ENCODE measurements around the gene LIN9.
"Not testable (repeated sequence)": the region's sequence is repeated elsewhere in the genome, so short reads cannot be mapped to it uniquely, and the experiment has no call there.

The LIN9 gene

DNA sequence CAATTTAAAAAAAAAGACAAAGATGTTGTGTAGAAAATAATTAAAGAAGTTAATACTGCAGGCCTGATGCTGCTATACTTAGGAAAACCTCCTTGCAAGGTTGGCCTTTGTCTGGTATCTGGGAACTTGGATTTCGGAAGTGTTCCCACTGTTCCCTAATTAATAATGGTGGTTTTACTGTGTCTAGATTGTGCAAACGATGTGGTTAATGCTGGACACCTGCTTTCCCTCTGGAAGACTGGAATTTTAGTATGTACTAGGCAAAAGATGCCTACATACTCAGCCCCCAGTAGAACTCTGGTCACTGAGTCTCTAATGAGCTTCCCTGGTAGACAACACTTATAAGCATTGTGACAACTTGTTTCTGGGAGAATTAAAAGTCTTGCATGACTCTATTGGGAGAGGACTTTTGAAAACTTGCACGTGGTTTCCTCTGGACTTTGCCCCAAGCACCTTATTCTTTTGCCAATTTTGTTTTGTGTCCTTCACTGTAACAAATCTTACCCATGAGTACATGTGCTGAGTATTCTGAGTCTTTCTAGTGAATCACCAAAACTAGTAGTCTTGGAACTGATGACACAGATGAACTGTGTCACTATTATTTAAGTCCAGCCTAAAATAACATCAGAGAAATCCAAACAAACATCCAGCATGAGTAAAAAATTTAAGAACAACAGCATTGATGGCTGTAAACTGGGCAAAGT is 40.4 kb downstream of the LIN9 start:
- DNase-seq, result no peak

DNA sequence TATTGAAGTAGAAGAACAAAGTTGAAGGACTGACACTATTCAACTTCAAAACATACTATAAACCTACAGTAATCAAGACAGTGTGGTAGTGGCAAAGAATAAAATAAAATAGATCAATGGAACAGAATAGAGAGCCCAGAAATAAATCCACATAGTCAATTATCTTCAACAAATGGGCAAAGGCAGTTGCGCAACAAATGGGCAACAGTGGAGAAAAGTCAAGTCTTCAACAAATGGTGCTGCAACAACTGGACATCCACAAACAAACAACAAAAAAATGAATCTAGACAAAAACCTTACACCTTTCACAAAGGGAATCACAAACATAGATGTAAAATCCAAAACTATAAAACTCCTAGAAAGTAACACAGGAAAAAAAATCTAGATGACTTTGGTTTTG is 47.1 kb downstream of the LIN9 start:
- no peak for DNase-seq

DNA sequence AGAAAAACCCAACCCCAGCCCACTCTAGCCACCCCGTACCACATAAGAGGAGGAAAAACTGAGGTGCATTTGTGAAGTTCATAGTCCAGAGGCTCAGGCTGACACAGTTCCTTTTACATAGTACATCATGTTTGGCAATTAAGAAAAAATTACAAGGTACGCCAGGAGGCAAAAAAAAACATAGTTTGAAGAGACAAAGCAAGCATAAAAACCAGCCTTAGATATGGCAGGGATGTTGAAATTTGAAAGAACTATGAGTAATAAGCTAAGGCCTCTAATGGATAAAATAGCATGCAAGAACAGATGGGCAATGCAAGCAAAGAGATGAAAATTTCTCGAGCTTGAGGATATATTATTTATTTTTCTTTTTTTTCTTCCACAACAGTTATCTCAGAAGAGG is 53.6 kb downstream of the LIN9 start:
- no peak for DNase-seq

DNA sequence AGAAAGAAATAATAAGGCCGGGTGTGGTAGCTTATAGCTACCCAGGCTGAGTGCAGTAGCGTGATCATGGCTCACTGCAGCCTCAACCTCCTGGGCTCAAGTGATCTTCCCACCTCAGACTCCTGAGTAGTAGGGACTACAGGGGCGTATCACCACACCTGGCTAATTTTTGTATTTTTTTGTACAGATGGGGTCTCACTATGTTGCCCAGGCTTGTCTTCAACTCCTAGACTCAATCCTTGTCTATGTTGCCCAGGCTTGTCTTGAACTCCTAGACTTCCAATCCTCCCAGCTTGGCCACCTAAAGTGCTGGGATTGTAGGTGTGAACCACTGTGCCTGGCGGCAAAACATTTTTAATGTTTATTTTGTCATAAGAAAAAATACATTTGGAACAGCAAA is 55.0 kb downstream of the LIN9 start:
- DNase-seq, result no peak

DNA sequence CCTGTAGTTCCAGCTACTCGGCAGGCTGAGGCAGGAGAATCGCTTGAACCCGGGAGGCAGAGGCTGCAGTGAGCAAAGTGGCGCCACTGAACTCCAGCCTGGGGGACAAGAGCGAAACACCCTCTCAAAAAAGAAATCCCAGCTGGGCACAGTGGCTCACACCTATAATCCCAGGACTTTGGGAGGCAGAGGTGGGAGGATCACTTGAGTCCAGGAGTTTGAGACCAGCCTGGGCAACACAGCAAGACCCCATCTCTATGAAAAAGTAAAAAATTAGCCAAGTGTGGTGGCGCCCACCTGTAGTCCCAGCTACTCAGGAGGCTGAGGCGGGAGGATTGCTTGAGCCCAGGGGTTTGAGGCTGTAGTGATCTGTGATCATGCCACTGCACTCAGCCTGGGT is 56.1 kb downstream of the LIN9 start:
- DNase-seq, result not testable (repeated sequence)

DNA sequence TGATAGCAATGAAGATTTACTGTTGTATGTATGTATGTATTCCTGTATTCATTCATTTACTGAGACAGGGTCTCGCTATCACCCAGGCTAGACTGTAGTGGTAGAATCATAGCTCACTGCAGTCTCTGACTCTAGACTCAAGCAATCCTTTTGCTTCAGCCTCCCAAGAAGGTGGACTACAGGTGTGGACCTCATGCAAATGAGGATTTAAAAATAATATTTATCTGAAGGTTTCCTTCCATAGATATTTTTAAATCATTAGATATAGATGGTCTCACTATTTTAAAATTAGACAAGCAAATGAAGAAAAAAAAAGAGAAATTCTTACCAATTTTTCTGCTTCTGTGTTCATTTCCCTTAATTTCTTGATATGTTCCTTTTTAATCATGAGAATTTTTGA is 58.5 kb downstream of the LIN9 start:
- DNase-seq, result no peak

DNA sequence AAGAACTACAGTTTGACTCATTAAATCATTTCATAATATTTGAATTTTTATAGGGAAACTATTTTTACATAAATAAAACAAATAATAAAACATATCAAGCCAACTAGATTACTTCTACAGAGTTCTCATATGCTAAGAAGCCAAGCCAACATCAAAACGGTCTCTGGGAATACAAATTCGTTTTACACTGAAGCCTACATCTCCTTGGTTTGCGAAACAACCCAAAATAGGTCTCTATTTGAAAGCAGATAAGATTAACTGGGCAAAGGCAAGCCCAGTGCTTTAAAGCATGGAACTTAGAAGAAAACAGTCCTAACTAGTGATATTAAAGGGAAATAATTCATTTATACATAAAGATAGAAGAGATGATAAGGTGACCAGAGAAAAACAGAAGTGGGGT is 60.2 kb downstream of the LIN9 start:
- no peak for DNase-seq

DNA sequence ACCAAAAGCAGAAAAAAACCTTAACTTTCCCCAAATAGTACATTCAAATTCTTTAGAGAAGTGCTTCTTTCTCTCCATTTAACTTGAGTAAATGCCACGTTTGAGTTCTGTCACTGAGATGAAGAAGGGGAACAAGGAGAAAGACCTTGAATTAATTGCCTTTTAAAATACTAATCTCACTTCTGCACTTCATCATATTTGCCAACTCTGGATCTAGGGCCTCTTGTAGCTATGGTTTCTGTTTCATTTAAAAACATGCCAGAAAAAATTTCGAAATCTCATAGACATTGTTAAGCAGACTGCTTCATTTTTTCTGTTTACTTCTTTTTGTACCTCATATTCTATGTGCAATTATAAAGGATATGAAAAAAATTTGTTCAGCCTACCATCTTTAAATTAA is 60.9 kb downstream of the LIN9 start:
- no peak for DNase-seq

DNA sequence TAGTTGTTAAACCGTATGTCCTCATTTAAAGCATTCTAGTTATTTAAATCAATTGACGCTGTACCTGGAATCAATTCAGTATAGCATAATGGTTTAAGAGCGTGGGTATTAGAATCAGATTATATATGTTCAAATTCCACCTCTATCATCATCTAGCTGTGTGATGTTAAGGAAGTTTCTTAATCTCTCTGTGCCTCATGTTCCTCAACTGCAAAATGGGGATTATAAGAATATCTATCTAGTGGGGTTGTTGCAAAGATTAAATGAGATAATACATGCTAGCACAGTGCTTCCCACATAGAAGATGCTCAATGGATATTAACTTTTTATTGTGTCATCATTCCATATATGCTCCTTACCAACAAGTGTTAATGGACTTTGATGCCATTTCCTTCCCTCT is 69.5 kb downstream of the LIN9 start:
- DNase-seq, result no peak

DNA sequence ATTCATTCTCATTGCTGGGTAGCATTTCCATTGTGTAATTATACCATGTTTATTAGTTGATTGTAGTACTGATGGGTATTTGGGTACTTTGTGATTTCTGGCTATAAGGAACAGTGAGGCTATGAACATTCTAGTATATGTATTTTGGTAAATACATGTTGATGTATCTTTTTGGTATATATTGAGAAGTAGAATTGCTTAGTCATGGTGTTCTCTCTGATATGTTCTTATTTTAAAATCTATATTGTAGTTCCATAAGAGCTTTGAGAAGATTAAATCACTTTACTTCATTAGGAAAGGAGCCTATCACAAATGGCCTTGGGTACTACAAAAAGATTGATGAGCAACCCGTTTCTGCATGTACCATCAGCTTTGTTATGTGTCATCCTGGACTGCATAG is 72.1 kb downstream of the LIN9 start:
- DNase-seq, result no peak

DNA sequence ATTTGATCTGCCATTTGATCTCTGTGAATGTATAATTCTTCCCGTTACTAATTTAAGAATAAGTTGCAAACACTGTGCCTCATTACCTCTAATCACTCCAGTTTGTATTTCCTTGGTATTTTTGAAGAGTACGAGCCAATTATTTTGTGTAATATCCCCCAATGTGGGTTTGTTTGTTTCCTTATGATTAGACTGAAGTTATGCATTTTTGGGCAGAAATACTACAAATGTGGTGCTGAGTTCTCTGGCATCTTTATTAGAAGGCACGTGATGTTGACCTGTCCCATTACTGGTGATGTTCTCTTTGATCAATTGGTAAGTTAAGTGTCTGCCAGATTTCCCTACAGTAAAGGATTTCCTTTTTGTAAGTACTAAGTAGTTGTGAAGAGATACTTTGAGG is 75.2 kb downstream of the LIN9 start:
- DNase-seq, result no peak

DNA sequence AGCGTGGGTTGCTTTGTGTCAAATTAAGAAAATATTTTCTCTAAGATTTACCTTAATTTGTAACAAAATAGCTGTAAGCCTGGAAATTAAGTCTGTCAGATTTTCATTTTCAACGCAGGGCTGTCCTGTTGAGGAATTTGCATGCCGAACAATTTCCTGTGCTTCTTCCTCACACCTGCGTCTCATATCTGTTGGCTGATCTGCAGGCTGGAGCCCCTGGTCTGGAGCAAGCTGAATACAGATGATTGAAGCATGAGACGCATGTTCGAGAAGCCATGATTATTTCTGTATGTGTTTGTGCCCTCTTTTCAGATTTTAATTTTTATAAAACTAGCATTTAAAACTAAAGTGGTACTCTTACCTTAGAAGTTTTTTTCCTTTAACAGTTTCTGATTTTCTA is 75.7 kb downstream of the LIN9 start:
- no peak for DNase-seq

DNA sequence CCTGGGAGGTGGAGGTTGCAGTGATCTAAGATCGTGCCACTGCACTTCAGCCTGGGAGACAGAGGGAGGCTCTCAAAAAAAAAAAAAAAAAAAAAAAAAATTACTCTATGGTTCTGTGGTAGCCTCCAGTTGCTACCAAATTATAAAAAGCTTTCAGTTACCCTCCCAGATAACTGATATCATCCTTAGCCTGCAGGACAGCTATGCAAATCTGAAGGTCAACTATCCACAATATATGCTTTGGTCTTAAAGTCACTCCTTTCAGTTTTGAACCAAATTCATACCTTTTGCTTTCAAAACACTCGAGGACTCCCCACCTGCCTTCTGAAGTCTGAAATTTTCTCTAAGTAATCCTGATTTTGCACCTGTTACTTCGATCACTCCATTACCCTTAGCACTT is 82.4 kb downstream of the LIN9 start:
- DNase-seq, result no peak

DNA sequence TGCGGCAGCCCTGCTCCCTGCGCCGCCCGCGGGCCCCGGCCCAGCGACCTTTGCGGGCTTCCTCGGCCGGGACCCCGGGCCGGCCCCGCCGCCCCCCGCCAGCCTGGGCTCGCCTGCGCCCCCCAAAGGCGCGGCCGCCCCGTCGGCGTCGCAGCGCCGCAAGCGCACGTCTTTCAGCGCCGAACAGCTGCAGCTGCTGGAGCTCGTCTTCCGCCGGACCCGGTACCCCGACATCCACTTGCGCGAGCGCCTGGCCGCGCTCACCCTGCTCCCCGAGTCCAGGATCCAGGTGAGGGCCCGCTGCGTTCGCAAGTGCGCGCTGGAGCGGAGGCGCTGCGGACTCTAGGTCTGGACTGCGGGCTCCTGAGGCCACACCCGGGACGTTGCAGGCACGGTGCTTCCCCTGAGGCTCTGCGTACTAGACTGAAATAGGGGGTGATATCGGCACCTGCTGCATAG is 85.1 kb downstream of the LIN9 start:
- DNase-seq, result no peak

DNA sequence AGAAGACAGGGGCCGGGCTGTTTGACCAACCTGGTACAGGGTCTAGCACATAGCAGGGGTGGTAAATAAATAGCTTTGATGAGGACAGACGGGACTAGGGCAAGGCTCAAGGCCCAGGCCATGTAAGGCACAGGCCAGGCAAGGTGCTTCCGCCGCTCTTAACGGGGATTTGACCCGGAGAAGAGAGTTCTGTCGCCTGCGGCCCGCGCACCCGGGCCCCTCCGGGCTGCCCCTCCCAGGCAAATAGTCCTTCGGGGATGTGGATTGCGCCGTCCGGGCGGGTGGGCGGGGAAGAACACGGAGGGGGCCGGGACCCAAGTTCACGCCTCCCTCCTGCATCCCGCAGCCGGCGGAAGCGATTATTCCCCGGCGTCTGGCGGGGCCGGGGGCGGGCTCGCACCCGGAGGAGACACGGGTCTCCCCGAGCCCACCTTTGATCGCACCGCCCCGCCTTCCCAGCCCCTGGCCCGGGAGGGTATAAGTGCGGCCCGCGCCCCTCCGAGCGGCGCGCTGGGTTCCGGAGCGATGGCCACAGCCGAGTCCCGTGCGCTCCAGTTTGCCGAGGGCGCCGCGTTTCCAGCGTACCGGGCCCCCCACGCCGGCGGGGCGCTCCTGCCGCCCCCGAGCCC is 85.7 kb downstream of the LIN9 start, which contains the start of gene MIXL1:
Gene MIXL1, plus strand, starts transcription at position 508 of the 629 bp plus-strand sequence. Its CDS starts 18 bp downstream, at position 526.
- no peak for DNase-seq

DNA sequence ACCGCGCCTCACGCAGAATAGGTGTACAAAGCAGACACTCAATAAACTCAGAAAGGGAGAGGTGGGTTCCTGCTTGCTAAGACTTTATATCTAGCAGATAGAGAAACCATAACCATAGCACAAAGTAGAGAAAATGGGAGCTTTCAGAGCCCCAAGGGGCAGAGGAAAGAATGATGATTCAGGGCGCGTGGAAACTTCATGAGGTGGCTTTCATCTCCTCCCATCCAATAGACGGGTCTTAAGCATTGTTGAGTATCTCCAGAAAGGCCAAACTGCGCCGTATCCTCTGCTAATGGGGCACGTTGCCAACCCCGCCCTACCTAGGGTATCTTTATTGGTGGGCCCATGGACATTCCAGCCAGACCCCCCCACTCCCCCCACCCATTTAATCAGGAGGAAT is 86.3 kb downstream of the LIN9 start:
- no peak for DNase-seq

DNA sequence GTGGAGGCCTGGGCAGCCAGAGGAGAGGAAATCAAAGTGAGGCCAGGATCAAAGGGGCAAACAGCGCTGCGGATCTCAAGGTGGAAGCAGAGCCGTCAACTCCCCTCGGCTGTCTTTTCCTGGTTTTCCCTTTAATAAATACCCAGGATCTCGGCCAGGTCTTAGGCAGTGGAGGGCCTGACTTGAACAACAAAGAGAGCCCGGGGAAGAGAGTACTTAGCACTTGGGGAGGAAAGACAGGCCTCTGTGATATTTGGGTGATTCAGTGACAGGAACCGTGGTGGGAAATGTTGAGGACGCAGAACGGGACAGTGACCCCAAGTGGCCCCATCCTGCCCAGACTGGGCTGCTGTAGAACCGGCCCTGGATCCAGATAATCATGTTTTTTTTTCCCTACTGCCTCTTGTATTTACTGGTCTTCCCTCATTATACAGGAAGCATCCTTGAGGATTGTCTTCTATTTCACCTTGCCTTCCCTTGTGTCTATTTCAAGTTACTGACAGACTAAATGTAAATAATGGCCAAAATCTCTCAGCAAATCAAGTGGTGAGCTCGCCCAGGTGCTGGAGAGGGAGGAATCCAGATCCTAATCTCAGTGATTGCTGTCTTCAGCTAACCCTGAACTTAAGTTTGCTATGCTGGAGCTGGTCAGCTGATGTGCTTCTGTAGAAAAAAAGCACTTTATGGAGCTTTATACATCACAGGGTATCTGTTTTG is 88.3 kb downstream of the LIN9 start:
- no peak for DNase-seq

DNA sequence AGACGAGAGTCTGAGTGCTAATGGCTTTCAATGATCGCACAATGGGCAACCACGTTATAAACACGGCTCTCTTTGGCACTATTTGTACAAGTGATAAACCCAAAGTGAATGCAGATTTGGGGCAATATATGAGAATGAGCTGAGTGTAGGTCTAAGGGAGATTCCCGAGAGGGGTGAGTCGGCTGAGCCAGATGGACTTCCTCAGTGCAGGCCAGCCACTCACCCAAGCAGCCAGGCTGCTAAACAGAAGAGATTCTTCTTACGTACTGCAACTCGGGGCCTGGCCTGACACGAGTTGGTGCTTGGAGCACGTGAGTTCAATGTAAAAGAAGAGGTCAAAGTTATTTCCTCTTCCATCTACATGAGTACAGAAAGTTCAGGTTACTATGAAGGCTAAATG is 91.7 kb downstream of the LIN9 start:
- no peak for DNase-seq

DNA sequence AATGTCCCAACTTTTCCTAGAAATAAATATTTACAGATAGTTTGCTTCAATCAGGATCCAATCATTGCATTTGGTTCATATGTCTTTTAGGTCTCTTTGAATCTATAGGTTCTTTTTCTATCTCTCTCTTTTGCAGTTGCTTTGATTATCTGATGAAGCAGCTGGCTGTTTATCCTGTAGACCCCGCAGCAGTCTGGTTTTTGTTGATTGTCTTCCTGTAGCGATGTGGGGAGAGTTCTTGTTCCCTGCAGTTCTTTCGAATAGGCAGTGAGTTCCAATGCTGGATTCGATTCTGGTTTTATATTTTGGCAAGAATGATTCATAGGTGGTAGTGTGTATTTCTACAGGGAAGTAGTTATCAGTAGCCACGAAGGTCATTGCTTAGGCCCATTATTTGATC is 92.9 kb downstream of the LIN9 start:
- DNase-seq, result no peak

DNA sequence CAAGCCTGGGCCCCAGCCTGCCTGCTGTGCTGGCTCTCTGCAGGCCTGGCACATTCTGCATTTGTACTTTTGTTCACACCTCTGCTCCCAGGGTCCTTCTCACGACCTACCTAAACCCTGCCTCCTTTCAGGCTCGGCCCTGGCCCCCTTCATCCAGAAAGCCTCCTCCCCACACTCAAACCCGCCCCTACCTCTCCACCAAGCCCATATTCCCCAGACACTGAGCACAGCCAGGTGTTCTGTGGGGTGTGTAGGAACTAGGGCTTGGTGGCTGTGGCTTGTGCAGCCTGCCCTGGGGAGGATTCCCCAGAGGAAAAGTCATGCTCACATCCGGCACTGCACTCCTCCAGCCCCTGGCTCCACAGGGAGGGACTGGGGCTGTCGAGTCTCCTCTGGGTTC is 93.7 kb downstream of the LIN9 start:
- DNase-seq, result no peak

DNA sequence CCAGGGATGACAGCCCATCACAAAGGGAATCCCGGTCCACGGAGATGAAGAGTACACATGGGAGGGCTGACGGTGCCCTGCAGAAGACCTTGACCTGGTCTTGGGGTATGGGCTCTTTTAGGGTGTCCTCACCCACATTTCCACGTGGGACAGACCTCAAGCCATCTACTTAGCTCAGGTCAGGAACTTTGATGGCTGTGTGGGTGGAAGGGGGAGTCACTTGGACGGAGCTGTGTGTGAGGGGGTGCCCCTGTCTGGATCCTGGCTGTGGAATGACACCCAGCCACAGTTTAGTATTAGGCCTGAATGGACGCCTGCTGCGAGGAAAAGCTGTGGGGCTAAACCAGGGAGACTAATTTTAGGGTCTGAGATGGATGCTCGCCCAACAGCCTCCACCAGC is 96.4 kb downstream of the LIN9 start:
- no peak for DNase-seq

DNA sequence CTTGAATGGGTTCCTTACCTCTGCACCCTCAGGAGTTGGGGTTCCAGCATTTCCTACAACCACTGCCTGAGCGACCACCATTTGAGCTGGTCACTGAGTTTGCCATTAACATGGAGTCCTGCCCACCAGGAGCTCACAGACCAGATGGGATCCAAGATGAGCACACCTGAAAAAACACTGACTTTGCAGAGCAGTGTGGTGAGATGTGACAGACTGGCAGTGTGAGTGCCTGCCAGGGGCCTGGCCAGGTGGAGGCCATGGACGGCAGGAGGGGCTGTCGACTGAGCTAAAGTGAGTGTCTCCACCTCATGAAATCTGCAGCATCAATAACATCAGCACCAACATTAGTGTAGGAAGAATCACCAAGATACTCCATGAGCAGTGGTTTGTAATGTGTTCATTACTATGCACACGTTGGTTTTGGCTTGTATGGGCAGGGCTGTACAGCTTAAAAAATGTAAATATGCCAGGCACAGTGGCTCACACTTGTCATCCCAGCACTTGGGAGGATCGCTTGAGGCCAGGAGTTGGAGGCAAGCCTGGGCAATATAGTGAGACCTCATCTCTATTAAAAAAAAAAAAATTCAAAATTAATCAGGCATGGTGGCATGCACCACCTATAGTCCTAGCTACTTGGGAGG is 97.7 kb downstream of the LIN9 start:
- no peak for DNase-seq

DNA sequence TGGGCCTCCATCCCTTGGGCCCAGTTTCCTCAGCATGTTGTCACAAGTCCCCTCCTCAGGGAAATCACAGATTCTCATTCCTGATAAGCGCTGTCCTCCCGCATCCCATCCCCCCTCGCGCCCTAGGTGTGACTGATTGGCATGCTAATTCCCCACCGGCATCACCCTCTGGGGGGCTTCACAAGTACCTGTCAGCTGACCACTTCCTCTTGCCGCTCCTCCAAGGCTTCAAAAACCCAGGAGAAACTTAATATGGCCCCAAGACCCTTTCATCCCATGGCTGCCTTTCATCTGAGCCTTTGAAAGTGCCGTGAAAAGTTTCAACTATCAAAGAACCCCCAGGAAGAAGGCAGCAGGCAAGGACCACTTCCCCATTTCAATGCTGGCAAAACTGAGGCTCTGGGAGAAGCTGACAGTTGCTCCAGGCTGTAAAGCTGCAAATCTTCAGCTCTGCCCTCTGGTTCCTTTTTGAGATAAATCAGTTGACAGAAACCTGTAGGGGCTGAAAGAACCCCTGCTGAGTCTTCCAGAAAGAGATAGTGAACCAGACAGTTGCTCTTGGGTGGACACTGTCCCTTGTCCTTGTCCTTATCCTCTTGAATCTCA is 98.3 kb downstream of the LIN9 start:
- DNase-seq, result no peak
